Gastrocnemius medialis (tissue), 4 donors: ENCODE data around the gene ARID3B.

Source experiments
- CTCF ChIP-seq, 5 experiments: fragments of 450-650 bp in 3 of 5; fragments of 200-600 bp in 2 of 5; sonication (generic) in 2 of 5; IDR thresholded peaks in 4 of 5; conservative IDR thresholded peaks in 1 of 5; 1 replicate in 4 of 5; 2 replicates in 1 of 5; pipeline ENCODE4 v1.5.1; 2016 to 2019; ENCODE audit warnings: antibody characterized with exemption in 5 of 5, mild to moderate bottlenecking in 3 of 5, moderate library complexity in 3 of 5
- POLR2A ChIP-seq, 2 donors: fragments of 450-650 bp; IDR thresholded peaks; one replicate each; pipeline ENCODE4 v1.6.1; 2017; ENCODE audit warnings: antibody characterized with exemption in 2 of 2, mild to moderate bottlenecking in 2 of 2, moderate library complexity in 2 of 2

- no peak for TF ChIP-seq CTCF (IDR thresholded peaks at IDR 0.05 in 4 of 5, conservative IDR thresholded peaks at IDR 0.05 in 1 of 5)
- TF ChIP-seq POLR2A (IDR thresholded peaks at IDR 0.05), result no peak
Observed at GRCh38 chr15:74632601-74633000, 91.6 kb downstream of the ARID3B start.
